GM19193 (cell line): ENCODE results near the gene C16orf74.

Source experiments
- POLR2A ChIP-seq: IDR thresholded peaks from 4 replicates; pipeline ENCODE4 v1.6.1; 2011; ENCODE audit not compliant: insufficient read depth, insufficient read length; ENCODE audit errors: extremely low read depth

C16orf74 gene

GRCh38 chr16:85659805-85660511 lies 90.9 kb downstream of the C16orf74 start:
- no peak for TF ChIP-seq POLR2A

GRCh38 chr16:85659336-85659735 lies 91.6 kb downstream of the C16orf74 start:
- TF ChIP-seq POLR2A, result no peak

DNA sequence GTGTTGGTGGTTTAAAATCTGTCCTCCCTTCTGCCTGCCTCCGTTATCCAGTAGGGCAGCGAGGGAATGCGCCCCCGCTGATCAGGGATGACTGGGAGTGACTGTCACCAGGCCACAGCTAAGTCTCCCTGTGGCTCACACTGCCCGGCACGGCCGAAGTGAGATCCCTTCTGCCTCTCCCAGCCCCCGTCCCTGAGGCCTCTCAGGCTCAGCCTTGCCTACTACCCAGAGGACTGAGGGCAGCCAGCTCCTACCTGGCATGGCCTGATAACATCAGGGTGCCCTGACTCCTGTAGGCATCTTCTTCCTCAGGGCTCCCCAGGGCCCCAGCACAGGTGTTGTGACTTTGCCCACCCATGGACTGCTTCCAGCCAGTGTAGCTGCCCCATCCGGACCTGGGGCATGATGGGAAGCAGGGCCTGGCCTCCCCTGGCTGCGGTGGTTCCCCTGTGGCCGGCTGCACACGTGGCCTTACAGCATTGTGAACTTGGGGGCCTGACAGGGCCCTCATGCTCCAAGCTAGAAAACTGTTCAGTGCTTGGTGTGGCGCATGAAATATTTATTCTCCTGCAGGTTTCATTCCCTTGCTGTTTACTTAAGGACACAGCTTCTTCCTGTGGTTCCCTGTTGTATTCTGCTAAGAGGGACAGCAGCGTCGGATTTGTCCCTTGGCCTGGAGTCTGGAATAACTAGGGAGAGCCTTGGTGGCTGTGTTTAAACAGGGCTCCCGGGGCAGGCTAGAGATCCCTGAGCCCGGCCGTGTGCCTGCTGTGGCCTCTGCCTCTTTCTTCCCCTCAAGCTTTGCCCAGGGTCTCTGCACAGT lies 92.2 kb downstream of the C16orf74 start:
- no peak for TF ChIP-seq POLR2A

GRCh38 chr16:85657996-85658395 lies 92.9 kb downstream of the C16orf74 start:
- TF ChIP-seq POLR2A, result no peak
